Non-pigmented ciliary epithelial cell (primary cell): ENCODE measurements around the gene C1QL1.
A peak's percentile ranks its signal among the peaks of the same experiment; 100 is the strongest.

Source experiments
- DNase-seq: peaks from one replicate; pipeline ENCODE4 v3.0.0-alpha.2; 2010; ENCODE audit warnings: low read depth

The C1QL1 gene

DNA sequence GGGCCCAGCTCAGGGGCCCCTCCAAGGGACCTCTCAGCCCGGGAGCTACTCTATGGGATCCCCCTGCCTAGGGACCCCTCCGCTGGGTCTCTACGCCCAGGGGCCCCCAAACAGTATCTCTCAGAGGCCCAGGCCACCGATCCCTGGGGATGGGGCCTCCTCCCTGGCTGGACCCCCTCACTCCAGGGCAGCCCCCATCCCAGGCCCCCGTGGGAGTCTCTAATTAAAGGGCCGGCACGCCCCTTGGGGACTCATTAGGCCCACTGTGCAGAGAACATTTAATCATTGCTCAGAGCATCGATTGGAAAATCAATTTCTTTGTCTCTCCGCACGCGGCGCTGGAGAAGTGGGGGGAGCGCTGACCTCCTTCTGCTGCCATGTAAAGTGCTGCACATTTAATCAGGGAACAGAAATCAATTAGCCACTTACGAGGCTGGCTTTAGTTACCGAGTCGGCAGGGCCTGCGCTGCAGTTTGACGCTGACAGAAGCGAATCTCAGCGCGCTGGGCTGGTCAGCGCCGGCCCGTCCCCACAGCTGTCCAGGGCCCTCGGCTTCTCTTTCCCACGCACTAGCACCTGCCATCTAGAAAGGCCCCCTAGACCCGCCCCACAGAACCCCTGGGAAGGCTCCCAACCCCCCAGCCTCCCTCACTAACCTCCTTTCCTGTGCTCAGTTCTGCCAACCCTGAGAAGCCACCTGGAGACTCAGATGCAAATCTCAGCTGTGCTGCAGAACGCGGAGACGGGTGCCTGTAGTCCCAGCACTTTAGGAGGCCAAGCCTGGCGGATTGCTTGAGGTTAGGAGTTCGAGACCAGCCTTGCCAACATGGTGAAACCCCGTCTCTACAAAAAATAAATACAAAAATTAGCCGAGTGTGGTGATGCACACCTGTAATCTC, 20.2 kb upstream of the C1QL1 start:
- no peak for DNase-seq

DNA sequence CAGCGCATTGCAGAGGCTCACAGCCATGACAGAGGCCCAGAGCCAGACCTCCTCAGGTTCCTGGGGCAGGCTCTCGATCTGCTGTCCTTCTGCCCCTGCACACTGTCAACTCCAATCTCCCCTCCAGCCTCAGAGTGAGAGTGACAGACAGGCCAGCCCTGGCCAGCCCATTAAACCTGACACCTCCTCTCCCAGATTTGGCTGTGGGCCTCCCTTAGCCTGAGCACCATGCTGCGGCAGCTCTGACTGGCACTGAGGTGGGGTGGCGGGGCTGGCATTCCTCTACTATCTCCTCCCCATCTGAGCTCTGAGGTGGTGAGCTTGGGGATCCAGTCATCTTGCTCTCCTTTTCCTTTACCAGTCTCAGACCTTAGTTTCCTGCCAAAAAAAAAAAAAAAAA, 15.5 kb upstream of the C1QL1 start:
- DNase-seq, result no peak

DNA sequence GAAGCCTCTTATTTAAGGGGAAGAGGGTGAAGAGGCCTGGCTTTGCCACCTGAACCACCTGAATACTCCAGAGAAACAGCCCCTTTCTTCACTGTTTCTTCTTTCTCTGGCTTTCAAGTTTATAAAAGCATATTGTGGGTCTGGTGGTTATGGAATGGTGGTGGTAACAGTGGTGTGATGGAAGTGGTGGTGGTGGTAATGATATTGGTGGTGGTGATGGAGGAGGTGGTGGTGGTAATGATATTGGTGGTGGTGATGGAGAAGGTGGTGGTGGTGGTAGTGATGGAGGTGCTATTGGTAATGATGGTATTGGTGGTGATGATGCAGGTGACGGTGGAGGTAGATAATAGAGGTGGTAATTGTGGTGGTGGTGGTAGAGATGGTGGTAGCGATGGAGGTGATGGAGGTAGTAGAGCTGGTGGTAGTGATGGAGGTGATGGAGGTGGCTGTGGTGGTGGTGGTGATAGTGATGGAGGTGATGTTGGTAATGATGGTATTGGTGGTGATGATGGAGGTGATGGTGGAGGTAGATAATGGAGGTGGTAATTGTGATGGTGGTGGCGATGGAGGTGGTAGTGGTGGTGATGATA, 14.1 kb upstream of the C1QL1 start:
- DNase-seq, result no peak

DNA sequence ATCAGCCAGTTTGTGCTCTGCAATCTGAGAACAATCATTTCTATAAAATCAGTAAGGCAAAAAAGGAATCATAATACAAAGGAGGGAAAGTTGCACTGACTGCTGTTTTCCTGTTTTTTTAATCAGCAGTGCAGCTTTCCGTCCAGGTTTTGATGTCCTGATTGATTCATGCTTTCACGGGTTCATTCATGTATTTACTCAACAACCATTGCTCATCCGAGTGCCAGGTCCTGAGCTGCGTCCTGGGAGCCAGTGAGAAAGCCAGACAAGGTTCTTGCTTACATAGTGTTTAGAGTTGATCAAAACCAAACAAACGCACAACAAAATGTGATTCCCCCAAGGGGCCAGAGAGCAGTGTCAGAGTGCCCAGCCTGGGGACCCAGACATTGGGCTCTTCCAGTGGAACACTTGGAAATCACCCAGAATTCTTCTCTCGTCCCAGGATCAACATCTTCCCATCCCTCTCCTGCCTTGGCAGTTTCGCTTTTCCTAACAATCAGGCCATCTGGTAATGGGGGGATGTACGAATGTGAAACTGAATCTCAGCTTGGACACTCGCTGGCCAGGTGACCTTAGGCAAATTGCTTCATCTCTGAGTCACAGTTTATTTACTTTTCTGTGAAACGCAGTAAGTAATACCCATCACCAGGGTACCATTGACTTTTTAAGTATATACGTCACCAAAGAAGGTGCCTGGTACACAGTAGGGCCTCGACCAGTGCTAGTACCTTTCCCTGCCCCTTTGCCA, 13.3 kb upstream of the C1QL1 start:
- peak; percentile 14 for DNase-seq

DNA sequence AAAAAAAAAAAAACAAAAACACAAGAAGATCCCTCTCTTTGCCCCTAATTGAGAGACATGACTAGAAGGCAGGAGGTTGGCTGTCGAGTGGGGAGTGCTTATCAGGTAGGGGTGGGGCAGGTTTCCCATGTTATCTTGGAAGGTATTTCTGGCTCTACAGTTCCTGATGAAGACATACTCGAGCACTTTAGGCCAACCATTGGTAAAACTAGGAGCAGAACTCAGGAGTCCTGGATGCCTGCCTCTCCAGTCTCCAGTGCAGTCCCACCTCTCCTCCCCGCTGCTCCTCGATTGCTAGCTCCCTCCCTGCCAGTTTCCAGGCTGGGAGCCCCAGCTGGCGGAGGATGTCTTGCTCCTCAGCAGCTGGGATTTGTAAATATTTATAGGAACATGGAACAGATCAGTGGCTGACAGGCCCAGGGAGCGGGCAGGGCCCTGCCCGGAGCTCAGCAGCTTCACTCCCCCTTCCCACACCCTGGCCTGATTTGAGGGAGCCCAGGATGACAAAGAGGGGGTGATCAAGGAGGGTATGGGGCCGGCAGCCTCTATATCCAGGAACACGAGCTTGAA, 11.4 kb upstream of the C1QL1 start:
- no peak for DNase-seq

DNA sequence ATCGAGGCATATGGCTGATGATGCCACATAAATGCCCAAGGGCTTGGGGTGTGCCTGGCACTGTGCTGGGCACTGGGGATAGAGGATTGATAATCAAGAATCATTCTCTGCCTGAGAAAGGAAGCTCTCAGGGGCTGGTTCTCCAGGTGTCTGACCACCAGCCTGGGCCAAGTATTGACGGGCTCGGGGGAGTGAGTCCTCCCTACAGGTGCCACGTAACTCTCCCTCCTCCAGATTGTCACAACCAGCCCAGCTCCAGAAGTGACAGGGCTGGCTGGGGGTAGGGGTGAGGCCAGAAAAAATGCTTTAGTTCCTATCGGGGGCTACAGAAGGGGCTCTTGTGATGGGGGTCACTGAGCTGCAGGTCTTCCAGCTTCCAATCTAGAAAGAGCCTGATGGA, 10.7 kb upstream of the C1QL1 start:
- DNase-seq, result no peak

DNA sequence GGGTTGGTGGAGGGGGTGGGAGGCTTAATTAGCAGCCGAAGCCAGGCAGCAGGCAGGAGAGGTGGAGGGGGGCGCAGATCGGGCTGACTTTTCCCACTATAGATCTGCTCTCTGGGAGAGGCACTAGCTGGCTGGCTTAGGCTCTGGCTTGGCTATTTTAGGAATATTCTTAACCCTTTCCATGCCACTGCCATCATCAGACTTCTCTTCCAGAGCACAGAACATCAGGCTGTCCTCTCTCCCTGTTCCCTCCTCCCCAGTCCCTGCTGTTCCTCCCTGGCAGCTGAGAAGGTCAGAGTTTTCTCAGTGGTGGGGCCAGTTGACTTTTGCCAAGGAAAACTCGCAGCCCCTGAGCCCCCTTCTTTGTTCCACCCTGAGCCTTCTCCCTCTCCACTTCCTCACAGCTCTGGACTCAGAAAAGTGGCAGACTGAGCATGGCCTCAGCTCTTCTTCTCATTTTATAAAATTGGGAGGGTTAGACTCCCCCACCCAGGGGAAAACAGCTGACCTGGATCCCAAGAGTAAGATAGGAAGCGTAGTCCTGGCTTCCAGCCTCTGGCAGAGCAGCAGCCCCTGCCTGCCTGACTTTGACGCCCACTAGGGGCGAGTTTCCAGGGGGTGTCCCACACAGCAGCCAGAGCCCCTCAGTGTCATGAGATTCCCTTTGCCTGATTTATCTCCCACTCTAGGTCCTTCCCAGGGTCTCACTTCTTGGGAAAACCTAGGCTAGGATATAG, 9.9 kb upstream of the C1QL1 start:
- DNase-seq, result no peak

DNA sequence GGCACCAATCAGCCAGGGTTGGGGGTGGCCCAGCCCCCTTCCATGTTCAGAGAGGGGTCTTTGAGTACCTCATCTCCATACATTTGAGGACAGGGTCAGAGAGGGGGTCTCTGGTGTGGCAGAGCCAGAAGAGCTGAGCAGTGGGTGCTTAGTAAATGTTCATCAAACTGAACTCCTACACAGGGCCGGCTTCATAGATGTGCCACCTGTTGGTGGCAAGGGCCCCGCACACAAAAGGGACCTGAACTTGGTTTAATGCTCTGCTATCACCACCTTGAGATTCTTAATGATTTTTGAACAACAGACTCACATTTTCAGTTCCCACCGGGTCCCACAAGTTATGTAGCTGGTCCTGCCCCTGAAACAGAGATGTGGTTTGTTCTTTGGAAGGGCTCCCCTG, 9.0 kb upstream of the C1QL1 start:
- DNase-seq, result no peak

DNA sequence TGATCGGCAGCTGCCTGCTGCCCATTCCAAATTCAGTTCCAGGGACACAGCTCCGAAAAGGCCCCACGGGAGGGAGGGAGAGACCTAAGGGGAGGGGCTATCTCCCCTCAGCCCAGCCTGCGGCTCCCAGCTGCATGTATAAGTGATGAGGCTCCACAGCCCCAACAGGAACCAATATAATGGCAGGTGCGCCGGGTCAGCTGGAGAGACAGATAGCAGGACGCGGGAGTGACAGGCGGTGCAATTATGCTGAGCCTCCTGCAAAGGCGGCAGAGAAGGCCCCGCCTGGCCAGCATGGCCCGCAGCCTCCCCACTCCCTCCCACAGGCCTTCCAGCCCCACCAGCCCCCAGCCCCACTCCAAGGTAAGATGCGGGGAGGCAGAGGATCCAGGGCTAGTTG, 8.1 kb upstream of the C1QL1 start:
- DNase-seq, result no peak

DNA sequence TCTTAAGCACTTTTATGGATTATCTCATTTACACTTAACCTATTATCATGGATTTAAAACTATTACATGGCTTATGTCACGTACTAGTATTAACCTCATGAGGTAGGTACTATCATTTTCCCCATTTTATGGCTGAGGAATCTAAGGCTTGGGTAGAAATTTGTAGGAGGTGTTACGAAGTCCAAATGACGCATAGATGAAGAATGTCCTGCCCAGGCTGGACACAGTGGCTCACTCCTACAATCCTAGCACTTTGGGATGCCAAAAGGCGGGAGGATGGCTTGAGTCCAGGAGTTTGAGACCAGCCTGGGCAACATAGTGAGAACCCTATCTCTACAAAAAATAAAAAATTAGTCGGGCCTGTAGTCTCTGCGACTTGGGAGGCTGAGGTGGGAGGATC, 4.8 kb upstream of the C1QL1 start:
- DNase-seq, result no peak

DNA sequence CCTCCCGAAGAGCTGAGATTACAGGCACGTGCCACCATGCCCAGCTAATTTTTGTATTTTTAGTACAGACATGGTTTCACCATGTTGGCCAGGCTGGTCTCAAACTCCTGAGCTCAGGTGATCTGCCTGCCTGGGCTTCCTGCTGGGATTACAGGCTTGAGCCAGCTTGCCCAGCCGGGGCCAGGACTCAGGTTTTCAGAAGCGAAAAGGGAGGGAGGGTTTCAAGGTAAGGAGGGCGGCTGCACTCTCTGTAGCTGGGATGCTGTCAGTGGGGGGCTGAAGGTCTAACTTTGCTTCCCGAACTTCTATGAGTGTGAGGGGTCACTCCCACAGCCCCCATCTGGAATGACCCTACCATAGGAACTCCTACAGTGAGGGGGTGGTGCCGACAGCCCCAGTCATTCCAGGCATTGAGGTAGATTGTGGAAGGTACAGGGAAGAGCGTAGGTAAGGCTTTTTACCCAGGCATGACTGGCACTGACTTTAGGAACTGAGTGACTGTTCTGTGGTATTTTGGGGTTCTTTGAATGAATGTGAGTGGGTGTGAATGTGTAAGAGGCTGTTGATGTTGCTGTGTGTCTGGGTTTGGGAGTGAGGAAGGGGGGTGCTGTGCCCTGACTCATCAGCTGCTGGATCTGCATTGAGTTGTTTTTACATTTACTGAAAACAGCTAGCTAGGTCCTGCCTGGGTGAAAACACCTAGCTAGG, 3.8 kb upstream of the C1QL1 start:
- DNase-seq, result peak; percentile 36

DNA sequence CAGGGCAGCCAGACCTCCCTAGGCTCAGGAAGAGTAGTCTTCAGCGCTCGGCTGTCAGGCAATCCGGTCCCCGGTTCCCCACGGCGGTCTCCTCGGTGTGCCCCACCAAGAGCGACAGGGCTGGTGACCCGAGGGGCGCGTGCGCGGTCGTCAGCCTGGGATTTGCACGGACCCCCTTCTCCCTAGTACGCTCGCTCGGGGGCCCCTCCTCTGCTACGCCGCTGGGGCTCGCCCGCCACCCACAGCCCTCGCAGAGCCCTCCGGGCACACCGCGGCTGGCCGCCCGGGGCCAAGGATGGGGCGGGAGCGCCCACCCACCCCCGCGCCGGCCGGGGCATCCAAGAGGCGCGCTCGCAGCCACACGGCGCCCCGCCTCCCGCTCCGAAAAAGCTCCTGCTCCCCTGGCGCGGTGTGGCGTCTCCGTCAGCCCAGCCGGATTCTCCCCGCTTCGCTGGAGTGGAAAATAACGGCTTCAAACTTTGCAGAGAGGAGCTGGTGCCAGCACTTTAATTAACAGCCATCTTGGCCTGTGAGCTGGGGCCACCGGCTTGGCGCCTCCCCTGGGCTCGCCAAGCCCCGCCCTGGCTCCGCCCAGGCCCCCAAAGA, 2.1 kb upstream of the C1QL1 start:
- no peak for DNase-seq

DNA sequence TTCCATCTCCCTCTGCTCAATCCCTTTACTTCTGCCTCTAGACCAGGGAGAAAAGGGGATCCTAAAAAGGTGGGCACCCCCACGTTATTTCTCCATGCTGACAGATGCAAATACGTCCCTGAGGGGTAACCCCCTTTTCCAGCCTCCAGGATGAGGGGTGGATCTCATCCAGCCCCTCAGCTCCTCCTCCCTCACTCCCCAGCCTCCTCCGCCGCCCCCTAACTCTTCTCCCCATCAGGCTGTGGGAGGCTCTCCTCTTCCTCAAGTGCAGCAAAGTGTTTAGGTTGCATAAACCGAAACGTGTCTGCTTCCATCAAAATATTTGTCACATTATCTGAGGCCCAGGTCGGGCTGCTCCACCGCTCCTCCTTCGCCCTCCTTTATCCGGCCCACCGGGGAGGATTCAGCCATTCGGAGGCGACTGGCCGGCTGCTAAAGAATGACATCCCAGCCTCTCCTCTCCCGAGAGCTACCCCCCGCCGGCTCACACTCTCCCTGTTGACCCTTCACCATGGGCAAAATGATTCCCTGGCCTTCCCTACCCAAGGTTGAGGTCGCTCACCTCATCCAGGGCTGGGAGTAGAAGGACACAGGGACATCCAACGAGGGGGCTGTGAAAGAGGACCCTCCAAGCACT, 1.2 kb upstream of the C1QL1 start:
- no peak for DNase-seq

DNA sequence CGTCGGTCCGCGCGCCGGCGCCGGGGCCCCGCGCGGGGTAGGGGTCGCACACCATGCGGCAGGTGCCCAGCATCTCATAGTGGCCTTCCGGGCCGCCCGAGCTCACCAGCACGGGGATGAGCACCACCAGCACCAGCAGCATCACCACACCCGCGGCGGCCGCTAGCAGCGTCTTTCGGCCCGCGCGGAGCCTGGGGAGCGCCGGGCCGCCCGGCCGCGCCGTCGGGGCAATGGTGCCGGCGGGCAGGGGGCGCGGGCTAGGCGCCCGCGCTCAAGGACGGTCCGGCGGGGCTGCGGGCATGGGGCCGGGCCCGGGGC, 237 bp downstream of the C1QL1 start:
- no peak for DNase-seq

DNA sequence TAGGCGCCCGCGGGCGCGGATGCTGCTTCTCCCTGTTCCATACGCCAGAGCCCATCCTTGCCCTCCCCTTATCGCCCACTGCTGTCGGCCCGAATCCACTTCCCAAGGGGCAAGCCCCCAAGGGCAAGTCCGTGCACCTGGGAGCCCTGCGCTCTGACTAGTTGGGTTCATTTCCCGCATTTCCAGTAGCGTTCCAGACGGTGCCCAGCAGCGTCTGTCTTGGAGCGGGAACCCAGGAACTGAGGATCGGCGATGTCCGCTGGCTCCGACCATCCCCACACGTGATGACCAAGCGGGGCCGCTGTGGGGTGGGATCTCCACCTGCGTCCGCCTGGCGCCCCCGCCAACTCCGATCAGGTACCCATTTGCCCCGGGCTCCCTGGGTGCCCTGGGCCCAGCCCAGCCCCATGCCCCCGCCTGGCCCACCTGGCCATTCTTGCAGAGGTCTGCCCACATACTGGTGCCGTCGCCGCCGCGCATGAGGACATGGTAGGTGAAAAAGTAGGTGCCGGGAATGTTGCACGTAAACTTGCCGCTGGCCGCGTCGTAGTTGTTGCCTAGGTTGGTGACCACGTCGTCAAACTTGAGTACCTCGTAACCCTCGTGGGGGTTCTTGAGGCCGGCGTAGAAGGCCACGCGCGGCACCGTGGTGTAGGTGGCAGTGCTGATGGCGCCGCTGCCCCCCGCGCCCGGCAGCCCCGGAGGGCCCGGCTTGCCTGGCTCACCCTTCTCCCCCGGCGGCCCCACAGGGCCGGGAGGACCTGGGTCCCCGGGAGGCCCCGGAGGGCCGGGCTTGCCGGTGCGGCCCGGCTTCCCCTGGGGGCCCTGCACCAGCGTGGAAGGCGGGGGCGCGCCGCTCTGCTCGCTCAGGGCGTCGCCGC, 837 bp downstream of the C1QL1 start:
- DNase-seq, result no peak

DNA sequence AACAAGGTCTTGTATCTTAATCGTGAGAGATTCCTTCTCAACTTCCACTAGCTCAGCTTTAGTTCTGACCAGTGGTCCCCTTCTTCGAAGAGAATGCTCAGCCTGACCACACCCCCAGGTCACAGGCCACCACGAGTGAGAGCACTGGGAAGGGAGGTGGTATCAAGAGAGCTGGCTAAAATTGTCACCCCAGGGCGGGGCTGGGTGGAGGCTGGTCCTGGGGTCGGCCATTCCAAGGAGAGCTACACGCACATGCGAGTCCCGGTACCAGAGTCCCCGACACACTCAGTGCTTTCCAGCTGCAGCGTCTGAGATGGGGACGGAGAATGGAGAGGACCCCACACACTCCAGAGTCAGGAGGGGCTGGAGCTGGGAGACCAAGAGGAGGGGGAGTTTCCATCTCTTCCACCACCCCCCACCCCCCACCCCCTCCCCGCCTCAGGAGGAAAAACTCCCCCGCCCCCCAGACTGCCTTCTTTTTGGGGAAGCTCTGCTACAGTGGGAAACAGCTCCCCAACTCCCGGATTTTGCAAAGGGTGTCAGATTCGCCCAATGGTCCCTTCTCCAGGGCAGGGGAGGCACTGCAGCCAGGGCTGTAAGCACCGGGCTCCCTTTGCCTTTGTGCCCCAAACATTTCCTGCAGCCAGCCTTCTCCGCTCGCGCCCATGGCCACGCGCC, 1.6 kb downstream of the C1QL1 start:
- DNase-seq, result no peak

DNA sequence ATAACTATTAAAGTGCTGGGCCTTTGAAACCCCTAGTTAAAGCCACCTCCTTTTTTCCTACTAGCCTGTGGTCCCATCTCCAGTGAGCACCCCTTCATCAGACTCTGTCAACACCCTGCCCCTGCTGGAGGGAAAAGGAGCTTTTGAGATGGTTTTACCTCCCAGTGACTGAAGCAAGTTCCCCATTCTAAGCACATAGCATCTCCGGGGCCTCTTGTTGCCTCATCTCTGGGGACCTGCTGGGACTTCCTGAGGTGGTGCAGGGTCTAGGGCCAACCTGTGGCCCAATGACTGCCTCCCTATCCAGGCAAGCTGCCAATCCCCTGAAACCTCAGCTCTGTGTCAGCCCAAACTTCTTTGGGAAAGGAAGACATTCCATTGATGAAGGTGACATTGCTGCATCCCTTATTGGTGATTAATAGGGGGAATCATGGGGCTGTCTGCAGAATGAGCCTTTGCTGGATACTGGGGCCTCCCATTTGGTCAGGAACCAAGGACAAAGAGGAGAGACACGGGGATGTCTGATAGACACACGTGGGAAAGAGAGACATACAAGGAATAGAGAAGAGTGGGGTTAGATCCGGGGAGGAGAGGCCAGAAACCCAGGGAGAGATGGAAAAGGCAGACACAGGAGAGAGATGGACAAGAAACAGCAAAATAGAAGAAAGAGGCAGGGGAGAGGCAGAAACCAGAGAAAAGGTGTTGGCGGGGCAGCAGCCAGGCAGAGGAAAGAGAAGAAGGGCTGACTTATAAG, 2.4 kb downstream of the C1QL1 start:
- DNase-seq, result no peak

DNA sequence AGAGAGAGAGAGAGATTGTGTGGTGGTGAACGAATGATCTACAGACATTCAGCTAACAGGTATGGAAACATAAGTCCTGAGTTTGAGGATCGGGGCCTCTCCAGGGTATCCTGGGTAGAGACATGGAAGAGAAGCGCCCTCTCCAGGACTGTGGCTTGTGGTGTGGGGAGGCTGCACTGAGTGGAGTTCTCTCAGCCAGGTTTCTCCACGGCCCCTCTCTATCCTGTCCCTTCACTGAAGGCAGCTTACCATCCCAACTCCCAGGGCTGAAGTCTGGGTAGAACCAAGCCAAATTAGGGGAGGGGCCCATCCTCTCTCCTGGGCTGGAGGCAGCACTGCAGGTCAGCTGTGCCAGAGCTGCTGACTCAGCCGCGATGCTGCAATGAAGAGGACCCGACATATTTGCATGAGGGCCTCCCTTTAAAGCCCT, 6.2 kb downstream of the C1QL1 start:
- DNase-seq, result no peak
